ENCODE results near the gene FRA10AC1.

Gene FRA10AC1

GRCh38 chr10:93678386-93678785 lies 24.0 kb downstream of the FRA10AC1 start:
- Histone ChIP-seq H3K4me1 (ENCODE audit: low read depth, poor library complexity, severe bottlenecking) (no peaks in the 10 kb centered on the region), H3K4me2 (no peak overlapping the region), H3K36me3 (ENCODE audit: insufficient read depth) (no peaks in the 10 kb centered on the region), H3K79me2 (ENCODE audit: insufficient read depth, low read depth) (no peaks in the 10 kb centered on the region), H3K27me3 (ENCODE audit: insufficient read depth, low read depth) (no peaks in the 10 kb centered on the region), H3K9ac (no peak overlapping the region), H3K4me3 (IDR thresholded peaks at IDR 0.05; ENCODE audit: insufficient read depth, low read depth, low read length) (no peak overlapping the region), H4K20me1 (ENCODE audit: insufficient read depth) (no peaks in the 10 kb centered on the region), H3K27ac (no peak overlapping the region), H2AFZ (ENCODE audit: low read depth) (no peak overlapping the region)
- TF ChIP-seq CTCF (conservative IDR thresholded peaks at IDR 0.05; ENCODE audit: low read depth, low read length), result no peak

- H3K27me3 ChIP-seq (ENCODE audit: insufficient read depth, low read depth), result no peaks in the 10 kb centered on the region
- no peak for TF ChIP-seq CTCF (conservative IDR thresholded peaks at IDR 0.05; ENCODE audit: low read depth, low read length)
- H3K36me3 ChIP-seq (ENCODE audit: insufficient read depth), result no peaks in the 10 kb centered on the region
Observed at GRCh38 chr10:93673791-93674190, 28.6 kb downstream of the FRA10AC1 start.

GRCh38 chr10:93672890-93673289 lies 29.5 kb downstream of the FRA10AC1 start:
- Histone ChIP-seq H3K27ac (no peak overlapping the region), H4K20me1 (ENCODE audit: insufficient read depth) (no peaks in the 10 kb centered on the region), H3K4me2 (no peak overlapping the region), H3K4me3 (IDR thresholded peaks at IDR 0.05; ENCODE audit: insufficient read depth, low read depth, low read length) (no peak overlapping the region), H3K36me3 (ENCODE audit: insufficient read depth) (no peaks in the 10 kb centered on the region), H3K9ac (no peak overlapping the region), H3K79me2 (ENCODE audit: insufficient read depth, low read depth) (no peaks in the 10 kb centered on the region), H3K27me3 (ENCODE audit: insufficient read depth, low read depth) (no peaks in the 10 kb centered on the region), H3K4me1 (ENCODE audit: low read depth, poor library complexity, severe bottlenecking) (no peaks in the 10 kb centered on the region), H2AFZ (ENCODE audit: low read depth) (no peak overlapping the region)
- no peak for TF ChIP-seq CTCF (conservative IDR thresholded peaks at IDR 0.05; ENCODE audit: low read depth, low read length)

More at GRCh38 chr10:93673791-93674190, 28.6 kb downstream of the FRA10AC1 start:
- Histone ChIP-seq H3K4me2 (no peak overlapping the region), H3K4me3 (IDR thresholded peaks at IDR 0.05; ENCODE audit: insufficient read depth, low read depth, low read length) (no peak overlapping the region), H3K9ac (no peak overlapping the region), H3K79me2 (ENCODE audit: insufficient read depth, low read depth) (no peaks in the 10 kb centered on the region), H2AFZ (ENCODE audit: low read depth) (no peak overlapping the region), H3K4me1 (ENCODE audit: low read depth, poor library complexity, severe bottlenecking) (no peaks in the 10 kb centered on the region), H4K20me1 (ENCODE audit: insufficient read depth) (no peaks in the 10 kb centered on the region), H3K27ac (no peak overlapping the region)

GRCh38 chr10:93672022-93672678 lies 30.2 kb downstream of the FRA10AC1 start:
- no peaks in the 10 kb centered on the region for H3K36me3 ChIP-seq (ENCODE audit: insufficient read depth)

More at GRCh38 chr10:93672022-93672678, 30.2 kb downstream of the FRA10AC1 start:
- no peak overlapping the region for H2AFZ ChIP-seq (ENCODE audit: low read depth)
- H4K20me1 ChIP-seq (ENCODE audit: insufficient read depth), result no peaks in the 10 kb centered on the region
- H3K4me1 ChIP-seq (ENCODE audit: low read depth, poor library complexity, severe bottlenecking), result no peaks in the 10 kb centered on the region
- TF ChIP-seq CTCF (conservative IDR thresholded peaks at IDR 0.05; ENCODE audit: low read depth, low read length), result no peak
- no peak overlapping the region for H3K4me2 ChIP-seq
- H3K9ac ChIP-seq, result no peak overlapping the region
- H3K4me3 ChIP-seq (IDR thresholded peaks at IDR 0.05; ENCODE audit: insufficient read depth, low read depth, low read length), result no peak overlapping the region
- no peak overlapping the region for H3K27ac ChIP-seq
- no peaks in the 10 kb centered on the region for H3K27me3 ChIP-seq (ENCODE audit: insufficient read depth, low read depth)
- no peaks in the 10 kb centered on the region for H3K79me2 ChIP-seq (ENCODE audit: insufficient read depth, low read depth)
